Measurements from ENCODE around the gene NEMP2. TPM values are rescaled to one million over a fixed set of nuclear protein-coding genes. Genes with fewer than 3 reads are reported as not detected.

Gene NEMP2
- total and polyA plus RNA-seq, 2 of the 8 experiments (the other 6 are each of a cell fraction or from before 2014, with no cell fraction given), result 3.1 to 5.3 TPM

DNA sequence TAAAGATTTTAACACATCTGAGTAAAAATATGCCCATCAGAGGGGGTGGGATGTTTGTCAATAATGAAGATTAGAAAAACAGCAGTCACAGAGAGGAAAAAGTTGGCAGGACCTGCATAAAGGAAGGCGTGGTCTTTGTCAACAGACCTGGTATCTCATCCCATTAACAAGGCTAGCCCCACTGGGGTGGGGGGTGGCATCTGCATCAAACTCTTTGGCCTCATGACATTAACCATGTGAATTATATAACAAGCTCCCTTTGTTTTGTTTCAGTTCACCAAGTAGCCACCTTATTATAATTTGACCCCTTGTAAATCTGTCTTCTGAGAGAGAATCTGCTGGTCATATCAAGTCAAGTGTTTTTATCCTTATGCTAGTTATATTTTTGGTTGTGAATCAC is 28.8 kb downstream of the NEMP2 start (continued):
- TF ChIP-seq MAX (IDR thresholded peaks at IDR 0.05) (no peak), TBP (IDR thresholded peaks at IDR 0.05; ENCODE audit: low read depth, low read length) (no peak), NRF1 (IDR thresholded peaks at IDR 0.05; ENCODE audit: low read depth, low read length) (no peak)

Data from H1 (cell line).